Activated CD4-positive, alpha-beta T cell treated with anti-CD3 and anti-CD28 coated beads, Interleukin-2, amount 10 ng/mL, durations not matched to agents 7 days and 5 days (primary cell): ENCODE data around the gene CHRNA4. TPM values are rescaled to one million over a fixed set of nuclear protein-coding genes. Genes with fewer than 3 reads are reported as not detected.
"Not testable (repeated sequence)": the region's sequence is repeated elsewhere in the genome, so short reads cannot be mapped to it uniquely, and the experiment has no call there.

Experiments used
- CTCF ChIA-PET: fragments of 350-600 bp; sonication (Branson Sonifier 250); formaldehyde crosslinking; loops from one replicate; lab custom pipeline; 2021; ENCODE audit warnings: antibody characterized with exemption; lab: Charles Lee
- POLR2A ChIA-PET: fragments of 350-600 bp; sonication (Branson Sonifier 250); formaldehyde crosslinking; loops from one replicate; lab custom pipeline; 2021; ENCODE audit warnings: antibody characterized with exemption; lab: Charles Lee
- DNase-seq: peaks from one replicate; pipeline ENCODE4 v3.0.0-alpha.2; 2020
- H3K27ac Mint-ChIP-seq: one replicate; pipeline ENCODE4 v1.8.0; 2021; ENCODE audit warnings: mild to moderate bottlenecking, moderate library complexity, mixed read lengths
- H3K27me3 Mint-ChIP-seq: one replicate; pipeline ENCODE4 v1.8.0; 2021; ENCODE audit warnings: mixed read lengths
- H3K36me3 Mint-ChIP-seq: one replicate; pipeline ENCODE4 v1.8.0; 2021; ENCODE audit warnings: low read depth, mixed read lengths
- H3K4me1 Mint-ChIP-seq: one replicate; pipeline ENCODE4 v1.8.0; 2021; ENCODE audit warnings: mixed read lengths
- H3K4me3 Mint-ChIP-seq: one replicate; pipeline ENCODE4 v1.8.0; 2021; ENCODE audit warnings: mild to moderate bottlenecking, moderate library complexity, mixed read lengths
- H3K9me3 Mint-ChIP-seq: one replicate; pipeline ENCODE4 v1.8.0; 2021; ENCODE audit warnings: mixed read lengths
- total RNA-seq, 2 experiments: library from RNA; stranded (reverse); gene quantifications; one replicate each; pipeline ENCODE4 v1.2.3, GENCODE V29; 2021

Gene CHRNA4
- total RNA-seq, 2 experiments from 2014 or later: not detected

GRCh38 chr20:63393566-63393965, 32.4 kb upstream of the CHRNA4 start:
- ChIA-PET POLR2A (no interaction called here), CTCF (no interaction called here)
- H3K4me1 Mint-ChIP-seq: no peaks in the 10 kb centered on the region
- no peak for DNase-seq
- H3K27ac Mint-ChIP-seq: no peak overlapping the region
- H3K4me3 Mint-ChIP-seq: no peak overlapping the region
- H3K27me3 Mint-ChIP-seq: no peaks in the 10 kb centered on the region
- H3K9me3 Mint-ChIP-seq: no peaks in the 10 kb centered on the region
- no peaks in the 10 kb centered on the region for H3K36me3 Mint-ChIP-seq

GRCh38 chr20:63392465-63393365, 31.6 kb upstream of the CHRNA4 start:
- Mint-ChIP-seq H3K27me3 (no peaks in the 10 kb centered on the region), H3K4me3 (no peak overlapping the region), H3K27ac (no peak overlapping the region)

DNA sequence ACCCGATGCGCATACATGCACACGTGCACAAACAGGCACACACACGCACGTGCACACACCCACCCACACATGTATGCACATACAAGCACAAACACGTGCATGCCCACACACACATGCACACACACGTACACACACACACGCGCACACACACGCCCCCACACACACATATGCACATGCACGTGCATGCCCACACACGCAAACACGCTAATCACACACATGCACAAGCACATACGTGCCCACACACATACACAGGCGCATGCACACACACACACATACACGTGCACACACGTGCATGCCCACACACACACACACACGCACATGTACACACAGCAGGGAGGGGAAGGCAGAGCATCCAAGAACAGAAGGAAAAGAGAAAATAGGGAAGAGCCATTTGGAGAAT, 26.8 kb upstream of the CHRNA4 start:
- Mint-ChIP-seq H3K36me3 (peaks cover 3% of the 10 kb centered on the region), H3K27ac (no peak overlapping the region), H3K4me1 (no peaks in the 10 kb centered on the region), H3K9me3 (peaks cover 24% of the 10 kb centered on the region), H3K27me3 (no peaks in the 10 kb centered on the region), H3K4me3 (no peak overlapping the region)
- DNase-seq: no peak
- ChIA-PET CTCF (no interaction called here), POLR2A (no interaction called here)

More at GRCh38 chr20:63392465-63393365, 31.6 kb upstream of the CHRNA4 start:
- POLR2A ChIA-PET: no interaction called here
- CTCF ChIA-PET: no interaction called here
- Mint-ChIP-seq H3K4me1 (no peaks in the 10 kb centered on the region), H3K9me3 (no peaks in the 10 kb centered on the region), H3K36me3 (no peaks in the 10 kb centered on the region)
- DNase-seq: no peak

DNA sequence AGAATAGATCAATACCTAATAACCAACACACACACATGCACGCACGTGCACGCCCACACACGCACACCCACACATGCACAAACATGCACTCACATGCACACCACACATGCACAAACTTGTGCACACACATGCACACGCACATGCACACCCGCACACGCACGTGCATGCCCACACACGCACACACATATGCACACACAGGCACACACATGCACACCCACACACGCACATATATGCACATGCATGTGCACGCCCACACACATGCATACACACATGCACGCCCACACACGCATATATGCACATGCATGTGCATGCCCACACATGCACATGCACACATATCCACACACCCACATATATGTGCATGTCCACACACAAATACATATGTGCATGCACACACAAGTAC, 26.2 kb upstream of the CHRNA4 start:
- CTCF ChIA-PET: no interaction called here
- H3K4me1 Mint-ChIP-seq: no peaks in the 10 kb centered on the region
- H3K27ac Mint-ChIP-seq: no peak overlapping the region
- POLR2A ChIA-PET: no interaction called here
- H3K9me3 Mint-ChIP-seq: peaks cover 24% of the 10 kb centered on the region
- no peaks in the 10 kb centered on the region for H3K27me3 Mint-ChIP-seq
- peaks cover 3% of the 10 kb centered on the region for H3K36me3 Mint-ChIP-seq
- no peak overlapping the region for H3K4me3 Mint-ChIP-seq
- no peak for DNase-seq

DNA sequence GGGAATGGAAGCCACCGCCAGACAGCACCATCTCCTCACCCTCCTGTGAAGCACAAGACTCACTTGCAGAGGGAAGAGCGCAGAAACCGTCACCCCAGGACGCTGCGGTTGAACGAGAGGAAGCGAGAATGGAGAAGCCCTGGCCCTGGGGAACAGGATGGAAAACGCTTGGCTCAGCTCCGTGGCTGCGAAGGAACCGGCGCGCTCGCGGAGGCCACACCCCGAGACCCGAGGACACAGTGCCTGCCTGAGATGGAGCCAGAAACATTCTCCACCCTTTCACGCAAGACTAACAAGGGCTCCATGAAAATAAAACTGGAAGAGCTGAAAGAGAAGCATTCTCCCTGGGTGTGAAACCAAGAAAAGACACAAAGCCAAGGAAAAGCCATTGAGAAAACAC, 25.3 kb upstream of the CHRNA4 start:
- Mint-ChIP-seq H3K4me3 (no peak overlapping the region), H3K27me3 (no peaks in the 10 kb centered on the region), H3K27ac (no peak overlapping the region), H3K9me3 (peaks cover 24% of the 10 kb centered on the region), H3K4me1 (no peaks in the 10 kb centered on the region), H3K36me3 (peaks cover 3% of the 10 kb centered on the region)
- no peak for DNase-seq
- ChIA-PET CTCF (no interaction called here), POLR2A (no interaction called here)

GRCh38 chr20:63385819-63386218, 24.7 kb upstream of the CHRNA4 start:
- no peaks in the 10 kb centered on the region for H3K4me1 Mint-ChIP-seq
- peaks cover 3% of the 10 kb centered on the region for H3K36me3 Mint-ChIP-seq
- POLR2A ChIA-PET: no interaction called here
- H3K27me3 Mint-ChIP-seq: no peaks in the 10 kb centered on the region
- peaks cover 24% of the 10 kb centered on the region for H3K9me3 Mint-ChIP-seq
- H3K27ac Mint-ChIP-seq: no peak overlapping the region
- CTCF ChIA-PET: no interaction called here
- H3K4me3 Mint-ChIP-seq: no peak overlapping the region
- no peak for DNase-seq

DNA sequence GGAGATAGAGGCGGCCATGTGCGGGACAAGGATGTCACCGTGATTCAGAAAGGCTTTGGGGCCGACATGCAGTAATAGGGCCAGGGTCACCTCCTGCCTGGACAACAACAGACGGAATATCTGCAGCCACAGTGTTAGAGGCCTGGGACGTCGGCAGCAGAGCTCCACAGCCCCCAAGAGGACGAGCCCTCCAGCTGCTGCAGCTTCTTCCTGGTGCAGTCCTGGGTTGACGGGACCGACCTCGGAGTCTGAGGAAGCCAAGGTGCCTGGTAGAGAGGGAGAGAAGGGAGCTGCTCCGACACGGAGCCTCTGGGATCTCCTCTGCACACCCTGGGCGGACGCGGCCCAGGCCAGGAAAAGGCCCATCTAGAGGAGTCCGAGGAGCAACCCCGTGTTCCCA, 23.2 kb upstream of the CHRNA4 start:
- CTCF ChIA-PET: no interaction called here

GRCh38 chr20:63383556-63383955, 22.4 kb upstream of the CHRNA4 start:
- Mint-ChIP-seq H3K36me3 (peaks cover 3% of the 10 kb centered on the region), H3K4me1 (no peaks in the 10 kb centered on the region), H3K27me3 (no peaks in the 10 kb centered on the region), H3K27ac (no peak overlapping the region), H3K9me3 (peaks cover 24% of the 10 kb centered on the region), H3K4me3 (no peak overlapping the region)
- ChIA-PET POLR2A (no interaction called here), CTCF (no interaction called here)
- no peak for DNase-seq

More for the DNA sequence above, 23.2 kb upstream of the CHRNA4 start:
- no peak overlapping the region for H3K4me3 Mint-ChIP-seq
- peaks cover 24% of the 10 kb centered on the region for H3K9me3 Mint-ChIP-seq
- no peaks in the 10 kb centered on the region for H3K4me1 Mint-ChIP-seq
- H3K27me3 Mint-ChIP-seq: no peaks in the 10 kb centered on the region
- H3K36me3 Mint-ChIP-seq: peaks cover 3% of the 10 kb centered on the region
- POLR2A ChIA-PET: no interaction called here
- no peak for DNase-seq
- no peak overlapping the region for H3K27ac Mint-ChIP-seq

DNA sequence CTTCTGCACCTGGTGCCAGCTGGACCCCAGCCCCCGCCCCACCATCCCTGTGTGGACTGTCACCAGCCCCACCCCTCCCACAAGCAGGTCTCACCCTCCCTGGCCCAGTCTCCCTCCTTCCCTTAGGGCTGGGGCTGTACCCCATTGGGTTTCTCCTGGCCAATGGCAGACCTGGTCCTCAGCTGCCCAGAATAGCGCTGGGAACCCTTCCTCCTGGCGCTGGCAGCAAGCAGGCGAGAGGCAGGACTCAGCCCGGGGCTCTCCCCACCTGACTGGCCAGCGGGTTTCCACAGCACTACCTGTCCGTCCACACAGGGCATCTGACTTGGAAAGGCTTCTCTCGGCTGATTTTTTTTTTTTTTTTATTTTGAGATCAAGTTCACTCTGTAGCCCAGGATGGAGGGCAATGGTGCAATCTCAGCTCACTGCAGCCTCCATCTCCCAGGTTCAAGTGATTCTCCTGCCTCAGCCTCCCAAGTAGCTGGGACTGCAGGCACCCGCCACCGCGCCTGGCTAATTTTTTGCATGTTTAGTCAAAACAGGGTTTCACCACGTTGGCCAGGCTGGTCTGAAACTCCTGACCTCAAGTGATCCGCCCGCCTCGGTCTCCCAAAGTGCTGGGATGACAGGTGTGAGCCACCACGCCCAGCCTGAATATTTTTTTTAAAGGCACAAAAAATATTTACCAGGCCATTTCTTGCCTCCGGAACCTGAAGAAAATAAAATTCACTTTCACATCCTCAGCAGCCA, 21.6 kb upstream of the CHRNA4 start:
- no peak for DNase-seq
- no peak overlapping the region for H3K27ac Mint-ChIP-seq
- no peaks in the 10 kb centered on the region for H3K4me1 Mint-ChIP-seq
- peaks cover 3% of the 10 kb centered on the region for H3K36me3 Mint-ChIP-seq
- POLR2A ChIA-PET: no interaction called here
- H3K9me3 Mint-ChIP-seq: peaks cover 24% of the 10 kb centered on the region
- no peaks in the 10 kb centered on the region for H3K27me3 Mint-ChIP-seq
- H3K4me3 Mint-ChIP-seq: no peak overlapping the region
- CTCF ChIA-PET: interaction anchor here (0.8 to 1.1 kb wide), 3 partner anchors 9 to 73 kb away, joined by 3 to 4 read pairs (median 3); no protein-coding TSS in a partner anchor

GRCh38 chr20:63381781-63382431, 20.8 kb upstream of the CHRNA4 start:
- DNase-seq: peak; percentile 31
- POLR2A ChIA-PET: no interaction called here

DNA sequence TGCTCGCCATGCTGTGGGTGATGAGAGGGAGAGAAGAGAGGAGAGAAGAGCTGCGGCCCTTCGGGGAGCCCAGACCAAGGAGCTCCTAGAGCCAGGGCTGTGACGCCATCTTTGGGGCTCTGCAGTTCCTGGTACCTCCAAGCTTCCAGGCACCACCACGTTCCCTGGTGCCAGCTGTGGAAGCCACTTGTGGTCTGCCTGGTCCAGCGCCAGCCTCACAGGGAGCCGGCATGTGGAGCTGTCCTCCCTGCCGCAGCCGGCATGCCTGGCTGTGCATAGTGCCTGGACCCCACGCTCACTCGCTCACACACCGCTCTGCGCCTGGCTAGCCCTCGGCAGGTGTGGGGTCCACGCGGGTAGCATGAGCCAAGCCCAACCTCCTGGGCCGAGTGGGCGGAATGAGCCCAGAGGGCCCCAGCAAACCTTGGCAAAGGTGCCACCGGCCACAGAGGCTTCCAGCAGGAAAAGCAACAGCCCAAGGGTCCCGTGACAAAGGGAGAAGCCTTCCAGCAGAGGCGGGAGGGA, 19.3 kb upstream of the CHRNA4 start:
- CTCF ChIA-PET: interaction anchor here (2.0 kb wide), 1 partner anchor 156 kb away, joined by 4 read pairs; no protein-coding TSS in a partner anchor
- Mint-ChIP-seq H3K27ac (no peak overlapping the region), H3K4me3 (no peak overlapping the region), H3K9me3 (peaks cover 4% of the 10 kb centered on the region), H3K27me3 (peaks cover 3% of the 10 kb centered on the region), H3K4me1 (no peaks in the 10 kb centered on the region), H3K36me3 (no peaks in the 10 kb centered on the region)
- DNase-seq: no peak
- POLR2A ChIA-PET: no interaction called here

More at GRCh38 chr20:63381781-63382431, 20.8 kb upstream of the CHRNA4 start:
- Mint-ChIP-seq H3K27me3 (peaks cover 3% of the 10 kb centered on the region), H3K4me1 (no peaks in the 10 kb centered on the region), H3K27ac (no peak overlapping the region), H3K4me3 (no peak overlapping the region), H3K36me3 (peaks cover 3% of the 10 kb centered on the region), H3K9me3 (peaks cover 18% of the 10 kb centered on the region)
- CTCF ChIA-PET: interaction anchor here (0.6 to 1.1 kb wide), 4 partner anchors 8 to 185 kb away, joined by 3 to 4 read pairs (median 3); no protein-coding TSS in a partner anchor

- DNase-seq, POLR2A ChIA-PET, H3K27me3 Mint-ChIP-seq, H3K9me3 Mint-ChIP-seq, H3K4me1 Mint-ChIP-seq, H3K27ac Mint-ChIP-seq, H3K4me3 Mint-ChIP-seq, H3K36me3 Mint-ChIP-seq: not testable (repeated sequence)
- CTCF ChIA-PET: interaction anchor here (2.0 kb wide), 1 partner anchor 156 kb away, joined by 4 read pairs; no protein-coding TSS in a partner anchor
These were observed 18.7 kb upstream of the CHRNA4 start for GRCh38 chr20:63379872-63380271.
